K562 (cell line): ENCODE results near the gene CCDC69. TPM values are rescaled to one million over a fixed set of nuclear protein-coding genes. Genes with fewer than 3 reads are reported as not detected.
A peak's percentile ranks its signal among the peaks of the same experiment; 100 is the strongest.

Experiments used
- BCL6 ChIP-seq: fragments of 250-450 bp; sonication (Bioruptor Pico); IDR thresholded peaks from 2 replicates; pipeline ENCODE4 v1.4.0; 2020
- BCOR ChIP-seq: fragments of 450-650 bp; IDR thresholded peaks from 2 replicates; pipeline ENCODE4 v1.6.1; 2016
- JUND ChIP-seq, 2 experiments: IDR thresholded peaks; 2 replicates in 1 of 2; 3 replicates in 1 of 2; pipeline ENCODE4 v1.6.1; 2011; ENCODE audit warnings: borderline replicate concordance in 2 of 2, low read depth in 2 of 2, low read length in 2 of 2, improper control_type of control experiment in 1 of 2, missing biosample characterization in 1 of 2, missing genetic modification characterization in 1 of 2, missing genetic modification reagents in 1 of 2
- MGA ChIP-seq: fragments of 450-650 bp; IDR thresholded peaks from 2 replicates; pipeline ENCODE4 v1.6.1; 2016; ENCODE audit warnings: mild to moderate bottlenecking, moderate library complexity
- MIER1 ChIP-seq: fragments of 450-650 bp; IDR thresholded peaks from 2 replicates; pipeline ENCODE4 v1.6.1; 2016; ENCODE audit warnings: antibody characterized with exemption, mild to moderate bottlenecking, low read depth
- RBM25 ChIP-seq: fragments of 200-400 bp; formaldehyde crosslinking; IDR thresholded peaks from 2 replicates; pipeline ENCODE4 v1.6.1; 2018; ENCODE audit warnings: low read length, low read depth, moderate library complexity; ENCODE audit not compliant: severe bottlenecking
- polyA plus RNA-seq, 8 experiments: library from polyadenylated mRNA; depleted of rRNA in 4 of 8; stranded (reverse) in 5 of 8; unstranded in 3 of 8; fragments of >200 nt; fragmentation: Nextera tagmentation in 2 of 8; fragmentation: Illumina TruSeq in 1 of 8; extraction: Ambion mirVana in 2 of 8; extraction: Trizol in 1 of 8; gene quantifications; 2 replicates each; pipeline versions ENCODE4 v1.2.1 to v1.2.3, GENCODE V29; 2011 to 2014; ENCODE audit warnings: inconsistent platforms in 1 of 8, missing spikeins in 1 of 8
- total RNA-seq, 7 experiments: library from RNA; depleted of rRNA in 6 of 7; stranded (reverse); fragments of >200 nt in 6 of 7; fragmentation: Illumina TruSeq in 2 of 7; extraction: Trizol in 2 of 7; gene quantifications; 2 replicates each; pipeline versions ENCODE4 v1.2.1 to v1.2.3, GENCODE V29; 2011 to 2021; ENCODE audit warnings: low replicate concordance in 1 of 7

Gene CCDC69
- total and polyA plus RNA-seq, 9 of the 15 experiments (the other 6 are each of a cell fraction or from before 2014, with no cell fraction given), result 0.65 to 12.2 (median 7.6) TPM

- peak; percentile 71; the same call in 1 of the 2 replicates for TF ChIP-seq JUND (IDR thresholded peaks at IDR 0.05; ENCODE audit: borderline replicate concordance, low read depth, low read length)
- TF ChIP-seq JUND (tag; IDR thresholded peaks at IDR 0.05; ENCODE audit: borderline replicate concordance, low read depth, low read length), result peak; percentile 74
- TF ChIP-seq BCL6 (CRISPR knock-in tag), result no peak
- no peak for TF ChIP-seq MGA
- no peak for TF ChIP-seq MIER1
- TF ChIP-seq RBM25, result peak; percentile 68
- TF ChIP-seq BCOR, result peak; percentile 58
These were observed 21.3 kb downstream of the CCDC69 start (continued) for GRCh38 chr5:151202381-151203139.
